Body of pancreas (tissue), 4 donors: Measurements from ENCODE around the gene OR10H5. TPM values are rescaled to one million over a fixed set of nuclear protein-coding genes. Genes with fewer than 3 reads are reported as not detected.

Experiments used
- ATAC-seq: fragments of 150-250 bp; one replicate; pipeline ENCODE4 v1.9.1; 2016
- DNase-seq, 4 donors: peaks; one replicate each; pipeline ENCODE4 v3.0.0-alpha.2; 2019
- H3K27ac ChIP-seq, 4 donors: fragments of 200-600 bp; sonication (generic); 1 replicate in 3 of 4; 2 replicates in 1 of 4; pipeline versions ENCODE4 v1.5.1 to v1.6.1; 2016 to 2019; ENCODE audit warnings: mild to moderate bottlenecking in 1 of 4, mixed read lengths in 1 of 4, moderate library complexity in 1 of 4
- H3K27me3 ChIP-seq, 2 donors: fragments of 200-600 bp; sonication (generic); one replicate each; pipeline ENCODE4 v1.6.0; 2016; ENCODE audit warnings: mild to moderate bottlenecking in 1 of 2
- H3K36me3 ChIP-seq, 2 donors: fragments of 200-600 bp; sonication (generic); replicated peaks in 1 of 2; 2 replicates each; pipeline ENCODE4 v1.5.1; 2016; ENCODE audit warnings: low read depth in 2 of 2; ENCODE audit not compliant: insufficient read depth in 1 of 2
- H3K4me1 ChIP-seq: fragments of 200-600 bp; sonication (generic); one replicate; pipeline ENCODE4 v1.6.0; 2016
- H3K4me3 ChIP-seq, 2 donors: fragments of 200-600 bp; sonication (generic); 1 replicate in 1 of 2; 2 replicates in 1 of 2; pipeline ENCODE4 v1.5.1; 2016 to 2019
- H3K9me3 ChIP-seq, 3 donors: fragments of 200-600 bp; sonication (generic); 1 replicate in 2 of 3; 2 replicates in 1 of 3; pipeline ENCODE4 v1.5.1; 2016
- POLR2A ChIP-seq, 3 donors: fragments of 450-650 bp; IDR thresholded peaks; one replicate each; pipeline ENCODE4 v1.6.1; 2016; ENCODE audit warnings: antibody characterized with exemption in 3 of 3, mild to moderate bottlenecking in 2 of 3
- WGBS, 2 donors: methylation state at CpG; one replicate each; pipeline ENCODE4 v1.1.5; 2017; 5-methylcytosine and 5-hydroxymethylcytosine counted together
- intact Hi-C: fragments of 100-400 bp; cut with DNase I; formaldehyde crosslinking; loops from one replicate; pipeline ENCODE4 v1.15.1; 2023
- total RNA-seq, 2 donors: library from RNA; depleted of rRNA; stranded (reverse); fragments of >200 nt; gene quantifications; one replicate each; pipeline ENCODE4 v1.1.0, GENCODE V29; 2016
- TF ChIP-seq, protein P1 (sequence below), 7 experiments: fragments of 450-650 bp in 4 of 7; fragments of 200-600 bp in 3 of 7; sonication (generic) in 3 of 7; IDR thresholded peaks; one replicate each; pipeline ENCODE4 v1.5.1; 2016 to 2019; ENCODE audit warnings: antibody characterized with exemption in 7 of 7

The OR10H5 gene
- total RNA-seq, 2 donors from 2014 or later = not detected

DNA sequence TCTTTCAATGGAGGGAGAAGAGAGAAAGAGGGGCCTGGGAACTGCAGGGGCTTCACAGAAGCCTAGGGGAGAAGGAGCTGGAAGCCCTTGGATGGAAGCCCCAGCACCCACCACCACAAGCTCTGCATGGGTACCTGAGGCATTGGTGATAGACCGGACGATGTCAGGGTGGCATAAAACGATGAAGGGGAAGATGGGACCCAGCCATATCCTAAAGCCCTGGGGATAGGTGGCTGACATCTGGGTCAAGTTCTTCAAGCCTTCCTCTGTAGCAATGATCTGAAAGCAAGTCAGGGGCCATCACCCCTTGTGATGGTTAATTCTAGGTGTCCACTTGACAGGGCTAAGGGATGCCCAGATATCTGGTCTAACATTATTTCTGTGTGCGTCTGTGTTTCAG lies 11.2 kb upstream of the OR10H5 start:
- H3K27ac ChIP-seq = no peak overlapping the region
- DNase-seq (no peak), ATAC-seq (no peak)
- H3K4me3 ChIP-seq = no peak overlapping the region
- H3K36me3 ChIP-seq = no peaks in the 10 kb centered on the region
- TF ChIP-seq POLR2A (IDR thresholded peaks at IDR 0.05) = no peak
- TF ChIP-seq, protein P1, sequence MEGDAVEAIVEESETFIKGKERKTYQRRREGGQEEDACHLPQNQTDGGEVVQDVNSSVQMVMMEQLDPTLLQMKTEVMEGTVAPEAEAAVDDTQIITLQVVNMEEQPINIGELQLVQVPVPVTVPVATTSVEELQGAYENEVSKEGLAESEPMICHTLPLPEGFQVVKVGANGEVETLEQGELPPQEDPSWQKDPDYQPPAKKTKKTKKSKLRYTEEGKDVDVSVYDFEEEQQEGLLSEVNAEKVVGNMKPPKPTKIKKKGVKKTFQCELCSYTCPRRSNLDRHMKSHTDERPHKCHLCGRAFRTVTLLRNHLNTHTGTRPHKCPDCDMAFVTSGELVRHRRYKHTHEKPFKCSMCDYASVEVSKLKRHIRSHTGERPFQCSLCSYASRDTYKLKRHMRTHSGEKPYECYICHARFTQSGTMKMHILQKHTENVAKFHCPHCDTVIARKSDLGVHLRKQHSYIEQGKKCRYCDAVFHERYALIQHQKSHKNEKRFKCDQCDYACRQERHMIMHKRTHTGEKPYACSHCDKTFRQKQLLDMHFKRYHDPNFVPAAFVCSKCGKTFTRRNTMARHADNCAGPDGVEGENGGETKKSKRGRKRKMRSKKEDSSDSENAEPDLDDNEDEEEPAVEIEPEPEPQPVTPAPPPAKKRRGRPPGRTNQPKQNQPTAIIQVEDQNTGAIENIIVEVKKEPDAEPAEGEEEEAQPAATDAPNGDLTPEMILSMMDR (IDR thresholded peaks at IDR 0.05) = no peak
- peaks cover 12% of the 10 kb centered on the region for H3K4me1 ChIP-seq
- no peaks in the 10 kb centered on the region for H3K27me3 ChIP-seq
- intact Hi-C loops = no loop called here
- no peaks in the 10 kb centered on the region for H3K9me3 ChIP-seq
- WGBS, 2 donors = 73 to 83% methylated on average over 4 of the region's 4 CpGs

DNA sequence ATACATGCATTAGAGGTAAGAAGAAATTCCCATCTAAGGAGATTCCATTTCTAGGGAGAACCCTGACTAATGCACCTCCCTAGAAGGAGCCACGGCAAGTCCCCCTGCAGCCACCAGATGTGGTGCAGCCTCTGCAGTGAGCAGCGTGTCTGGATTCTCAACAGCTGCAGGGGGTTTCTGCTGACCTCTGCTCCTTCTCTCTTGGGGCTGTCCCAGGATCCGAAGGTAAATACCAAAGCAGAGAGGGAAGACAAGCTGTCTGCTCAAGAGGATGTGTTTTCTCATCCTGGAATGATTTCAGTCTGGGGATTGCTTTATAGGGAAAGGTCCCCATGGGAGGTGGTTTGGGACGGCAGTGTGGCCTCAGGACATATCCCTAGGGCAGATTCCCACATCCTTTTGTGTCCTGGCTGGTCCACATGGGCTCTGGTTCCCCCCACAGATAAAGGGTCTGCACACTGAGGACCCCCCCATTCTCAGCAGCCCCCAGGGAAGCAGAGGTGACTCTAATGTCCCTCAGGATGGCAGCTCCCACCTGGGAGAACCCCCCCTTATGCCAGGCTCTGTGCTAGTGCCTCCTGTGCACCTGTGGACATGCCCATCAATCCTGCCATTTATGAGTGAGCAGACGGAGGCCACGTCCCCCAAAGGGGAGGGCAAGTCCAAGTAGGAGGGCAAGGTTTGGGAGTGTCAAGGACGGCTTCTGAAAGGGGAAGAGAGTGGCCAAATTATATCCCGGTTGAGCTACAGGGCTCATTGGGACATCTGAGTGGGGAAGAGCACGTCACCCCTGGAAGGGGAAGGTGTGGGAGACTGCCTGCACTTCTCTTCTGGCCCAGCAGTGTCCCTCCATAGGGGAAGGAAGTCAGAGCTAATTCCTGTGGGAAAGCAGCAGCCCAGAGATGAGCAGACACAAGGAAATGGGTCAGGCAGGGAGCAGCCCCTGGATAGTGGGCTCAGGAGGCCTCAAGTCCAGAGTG lies 10.2 kb upstream of the OR10H5 start:
- Histone ChIP-seq H3K27ac (no peak overlapping the region), H3K9me3 (no peaks in the 10 kb centered on the region), H3K36me3 (no peaks in the 10 kb centered on the region), H3K27me3 (no peaks in the 10 kb centered on the region), H3K4me3 (no peak overlapping the region), H3K4me1 (peaks cover 12% of the 10 kb centered on the region)
- 42 to 45% methylated on average over 9 of the region's 9 CpGs for WGBS, 2 donors
- TF ChIP-seq, protein P1 (IDR thresholded peaks at IDR 0.05) = no peak
- no peak for TF ChIP-seq POLR2A (IDR thresholded peaks at IDR 0.05)
- ATAC-seq = no peak
- DNase-seq = no peak
- intact Hi-C loops = no loop called here

DNA sequence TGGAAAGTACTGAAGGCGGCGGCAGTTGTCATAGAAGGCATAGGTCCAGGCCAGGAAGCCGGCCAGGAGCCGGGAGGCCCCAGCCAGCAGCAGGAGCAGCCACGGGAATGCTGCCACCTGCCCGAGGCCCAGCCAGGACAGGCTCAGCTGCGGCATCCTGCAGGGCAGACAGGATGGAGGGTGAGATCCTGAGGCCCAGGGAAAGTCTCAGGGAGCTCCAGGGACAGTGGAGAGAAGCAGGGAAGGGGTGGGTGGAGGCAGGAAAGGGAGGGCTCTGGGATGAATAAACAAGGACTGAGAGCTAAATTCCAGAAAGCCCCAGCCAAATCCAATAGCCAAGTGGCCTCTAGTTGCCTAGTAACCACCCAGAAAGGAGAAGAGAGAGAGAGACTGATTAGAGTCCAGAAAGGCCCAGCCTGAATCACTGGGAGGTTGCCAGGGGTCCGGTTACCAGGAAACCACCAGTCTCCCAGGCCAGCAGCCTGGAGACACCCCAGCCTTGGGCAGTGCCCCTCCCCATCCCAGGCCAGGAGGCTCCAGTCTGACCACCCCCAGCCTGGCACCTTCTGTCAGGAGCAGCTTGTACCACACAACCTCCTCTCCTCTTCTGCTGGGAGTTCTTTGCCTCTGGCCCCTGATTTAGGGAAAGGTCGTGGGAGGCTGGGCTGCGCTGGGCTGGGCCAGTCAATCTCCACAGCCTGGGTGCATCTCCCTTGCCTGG lies 7.5 kb upstream of the OR10H5 start:
- H3K4me1 ChIP-seq = peaks cover 12% of the 10 kb centered on the region
- H3K9me3 ChIP-seq = no peaks in the 10 kb centered on the region
- no peak overlapping the region for H3K4me3 ChIP-seq
- H3K27ac ChIP-seq = peak overlapping the region in 3 of 4 donors; percentile 8 to 60 (median 58)
- H3K36me3 ChIP-seq = no peaks in the 10 kb centered on the region
- DNase-seq = peak; percentile 52 to 81 (median 75)
- 0 to 10% methylated on average over 5 to 9 of the region's 10 CpGs for WGBS, 2 donors
- intact Hi-C loops = no loop called here
- TF ChIP-seq, protein P1 (IDR thresholded peaks at IDR 0.05) = no peak
- no peaks in the 10 kb centered on the region for H3K27me3 ChIP-seq
- peak; percentile 82 for ATAC-seq

DNA sequence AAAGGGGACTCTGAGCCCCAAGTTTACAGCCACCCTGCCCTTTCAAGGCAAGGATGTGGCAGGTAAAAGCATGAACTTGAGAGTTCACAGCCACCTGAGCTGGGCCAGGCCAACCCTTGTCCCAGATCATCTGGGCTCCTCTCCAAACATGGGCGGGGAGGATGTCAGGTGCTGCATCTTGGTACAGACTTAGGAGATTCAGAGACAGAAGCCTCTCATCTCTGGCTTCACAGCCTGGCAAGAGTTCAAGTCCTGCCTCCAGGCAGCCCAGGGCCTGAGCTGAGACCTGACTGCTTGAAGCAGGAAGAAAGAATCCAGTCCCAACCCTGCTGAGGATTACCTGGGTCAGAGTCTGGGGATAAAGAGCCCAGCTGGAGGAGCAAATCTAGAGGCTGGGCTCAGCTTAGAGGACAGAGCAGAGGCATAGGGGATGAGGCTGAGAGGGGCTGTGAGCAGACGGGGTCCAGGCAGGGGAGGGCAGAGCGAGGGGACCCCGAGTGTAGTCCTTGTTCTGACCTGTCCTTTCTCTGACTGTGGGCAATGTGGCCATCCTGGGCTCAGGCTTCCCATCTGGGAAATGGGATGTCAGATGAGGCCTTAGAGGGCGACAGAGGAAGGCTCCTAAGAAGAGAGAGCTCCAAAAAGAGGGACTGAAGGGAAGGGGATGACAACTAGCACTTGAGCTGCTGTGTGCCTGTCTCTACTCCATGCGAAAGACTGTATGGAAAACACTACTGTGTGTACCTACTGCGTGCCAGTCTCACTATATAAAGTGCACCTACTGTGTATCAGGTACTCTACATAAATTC lies 6.6 kb upstream of the OR10H5 start:
- no peak for TF ChIP-seq POLR2A (IDR thresholded peaks at IDR 0.05)
- TF ChIP-seq, protein P1 (IDR thresholded peaks at IDR 0.05) = no peak
- 74 to 76% methylated on average over 7 of the region's 7 CpGs for WGBS, 2 donors
- Histone ChIP-seq H3K4me1 (peaks cover 12% of the 10 kb centered on the region), H3K27me3 (no peaks in the 10 kb centered on the region), H3K27ac (peak overlapping the region in 2 of 4 donors; percentile 58 to 60), H3K4me3 (no peak overlapping the region), H3K36me3 (no peaks in the 10 kb centered on the region), H3K9me3 (no peaks in the 10 kb centered on the region)
- ATAC-seq (no peak), DNase-seq (peak in 1 of 4 donors; percentile 22)
- intact Hi-C loops = no loop called here
